Lung (tissue), 12 donors: ENCODE measurements around the gene UNC13B. TPM values are rescaled to one million over a fixed set of nuclear protein-coding genes. Genes with fewer than 3 reads are reported as not detected.

ENCODE experiments used
- ATAC-seq: fragments of 200-7000 bp; cut with Tn5 transposase; one replicate; pipeline ENCODE4 v1.9.1; 2020; ENCODE audit warnings: moderate number of reproducible peaks; ENCODE audit not compliant: insufficient read depth, low FRiP score
- DNase-seq, 3 donors: peaks; one replicate each; pipeline ENCODE4 v3.0.0-alpha.2; 2013 to 2017
- H3K27ac ChIP-seq, 2 donors: one replicate each; pipeline ENCODE4 v1.5.1; 2013; ENCODE audit warnings: mild to moderate bottlenecking in 2 of 2, moderate library complexity in 2 of 2, control low read depth in 1 of 2, inconsistent platforms in 1 of 2, low read depth in 1 of 2, low read length in 1 of 2
- H3K27me3 ChIP-seq, 3 donors: one replicate each; pipeline ENCODE4 v1.5.1; 2013; ENCODE audit warnings: low read length in 2 of 3; ENCODE audit not compliant: control insufficient read depth in 3 of 3, insufficient read depth in 3 of 3
- H3K36me3 ChIP-seq, 4 donors: one replicate each; pipeline ENCODE4 v1.5.1; 2013; ENCODE audit warnings: low read length in 4 of 4, mild to moderate bottlenecking in 1 of 4, moderate library complexity in 1 of 4; ENCODE audit not compliant: control insufficient read depth in 4 of 4, insufficient read depth in 4 of 4
- H3K4me1 ChIP-seq, 5 donors: one replicate each; pipeline ENCODE4 v1.5.1; 2013; ENCODE audit warnings: low read length in 5 of 5, mild to moderate bottlenecking in 2 of 5, moderate library complexity in 1 of 5; ENCODE audit not compliant: control insufficient read depth in 5 of 5, insufficient read depth in 5 of 5
- H3K4me3 ChIP-seq: one replicate; pipeline ENCODE4 v1.5.1; 2013; ENCODE audit warnings: mild to moderate bottlenecking, control low read depth, moderate library complexity
- H3K9ac ChIP-seq, 2 donors: one replicate each; pipeline ENCODE4 v1.5.1; 2013; ENCODE audit warnings: low read length in 2 of 2, control low read depth in 1 of 2; ENCODE audit not compliant: insufficient read depth in 1 of 2
- H3K9me3 ChIP-seq, 4 donors: one replicate each; pipeline ENCODE4 v1.5.1; 2013; ENCODE audit warnings: low read length in 3 of 4, mild to moderate bottlenecking in 1 of 4, moderate library complexity in 1 of 4; ENCODE audit not compliant: control insufficient read depth in 4 of 4, insufficient read depth in 3 of 4
- WGBS, 2 donors: extraction: QIAGEN DNeasy Blood & Tissue Kit; methylation state at CpG; one replicate each; pipeline ENCODE4 v1.1.7; 2013; 5-methylcytosine and 5-hydroxymethylcytosine counted together
- polyA plus RNA-seq, 2 donors: library from polyadenylated mRNA; stranded (reverse); fragments of 200-250 nt; gene quantifications; one replicate each; pipeline ENCODE4 v1.2.1, GENCODE V29; 2013
- total RNA-seq, 2 donors: library from RNA; depleted of rRNA in 1 of 2; stranded (reverse); fragments of >200 nt in 1 of 2; gene quantifications; one replicate each; pipeline ENCODE4 v1.2.1, GENCODE V29; 2014 to 2021
- TF ChIP-seq, protein P1 (sequence below): IDR thresholded peaks from 2 replicates; pipeline ENCODE4 v1.5.1; 2012; ENCODE audit warnings: mild to moderate bottlenecking; ENCODE audit errors: control extremely low read depth, extremely low read depth
- donor health status: control.
- donor health status: control.
- donor health status: Bipolar disorder and iron deficiency.
- donor health status: healthy.
- donor health status: DM: yes; HTN: yes; CAD: no.

The UNC13B gene
- total and polyA plus RNA-seq, 4 donors, result 25.8 to 102 (median 64.4) TPM

- no peaks in the 10 kb centered on the region for H3K27me3 ChIP-seq
- no peak overlapping the region for H3K4me3 ChIP-seq
- DNase-seq (no peak), ATAC-seq (no peak)
- peaks cover 0 to 19% (median 7%) of the 10 kb centered on the region in 5 donors for H3K4me1 ChIP-seq
- peaks cover 0 to 16% (median 0%) of the 10 kb centered on the region in 4 donors for H3K36me3 ChIP-seq
- TF ChIP-seq, protein P1, sequence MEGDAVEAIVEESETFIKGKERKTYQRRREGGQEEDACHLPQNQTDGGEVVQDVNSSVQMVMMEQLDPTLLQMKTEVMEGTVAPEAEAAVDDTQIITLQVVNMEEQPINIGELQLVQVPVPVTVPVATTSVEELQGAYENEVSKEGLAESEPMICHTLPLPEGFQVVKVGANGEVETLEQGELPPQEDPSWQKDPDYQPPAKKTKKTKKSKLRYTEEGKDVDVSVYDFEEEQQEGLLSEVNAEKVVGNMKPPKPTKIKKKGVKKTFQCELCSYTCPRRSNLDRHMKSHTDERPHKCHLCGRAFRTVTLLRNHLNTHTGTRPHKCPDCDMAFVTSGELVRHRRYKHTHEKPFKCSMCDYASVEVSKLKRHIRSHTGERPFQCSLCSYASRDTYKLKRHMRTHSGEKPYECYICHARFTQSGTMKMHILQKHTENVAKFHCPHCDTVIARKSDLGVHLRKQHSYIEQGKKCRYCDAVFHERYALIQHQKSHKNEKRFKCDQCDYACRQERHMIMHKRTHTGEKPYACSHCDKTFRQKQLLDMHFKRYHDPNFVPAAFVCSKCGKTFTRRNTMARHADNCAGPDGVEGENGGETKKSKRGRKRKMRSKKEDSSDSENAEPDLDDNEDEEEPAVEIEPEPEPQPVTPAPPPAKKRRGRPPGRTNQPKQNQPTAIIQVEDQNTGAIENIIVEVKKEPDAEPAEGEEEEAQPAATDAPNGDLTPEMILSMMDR, result no peak
- no peak overlapping the region for H3K9ac ChIP-seq
- 82 to 86% methylated on average over 1 of the region's 1 CpG for WGBS, 2 donors
- no peaks in the 10 kb centered on the region for H3K9me3 ChIP-seq
- H3K27ac ChIP-seq, result peak overlapping the region in 1 of 2 donors; percentile 37
Measured at GRCh38 chr9:35350212-35350611, 188.4 kb downstream of the UNC13B start.

GRCh38 chr9:35350827-35351549 is 189.2 kb downstream of the UNC13B start:
- DNase-seq, result peak in 2 of 3 donors; percentile 16 to 31
- H3K4me3 ChIP-seq, result no peak overlapping the region
- no peaks in the 10 kb centered on the region for H3K9me3 ChIP-seq
- ATAC-seq, result peak; percentile 37
- H3K27me3 ChIP-seq, result no peaks in the 10 kb centered on the region
- peaks cover 0 to 16% (median 0%) of the 10 kb centered on the region in 4 donors for H3K36me3 ChIP-seq
- H3K9ac ChIP-seq, result no peak overlapping the region
- no peak overlapping the region for H3K27ac ChIP-seq
- TF ChIP-seq, protein P1, result no peak
- WGBS, 2 donors, result 73 to 90% methylated on average over 3 of the region's 3 CpGs
- H3K4me1 ChIP-seq, result peaks cover 0 to 18% (median 7%) of the 10 kb centered on the region in 5 donors

DNA sequence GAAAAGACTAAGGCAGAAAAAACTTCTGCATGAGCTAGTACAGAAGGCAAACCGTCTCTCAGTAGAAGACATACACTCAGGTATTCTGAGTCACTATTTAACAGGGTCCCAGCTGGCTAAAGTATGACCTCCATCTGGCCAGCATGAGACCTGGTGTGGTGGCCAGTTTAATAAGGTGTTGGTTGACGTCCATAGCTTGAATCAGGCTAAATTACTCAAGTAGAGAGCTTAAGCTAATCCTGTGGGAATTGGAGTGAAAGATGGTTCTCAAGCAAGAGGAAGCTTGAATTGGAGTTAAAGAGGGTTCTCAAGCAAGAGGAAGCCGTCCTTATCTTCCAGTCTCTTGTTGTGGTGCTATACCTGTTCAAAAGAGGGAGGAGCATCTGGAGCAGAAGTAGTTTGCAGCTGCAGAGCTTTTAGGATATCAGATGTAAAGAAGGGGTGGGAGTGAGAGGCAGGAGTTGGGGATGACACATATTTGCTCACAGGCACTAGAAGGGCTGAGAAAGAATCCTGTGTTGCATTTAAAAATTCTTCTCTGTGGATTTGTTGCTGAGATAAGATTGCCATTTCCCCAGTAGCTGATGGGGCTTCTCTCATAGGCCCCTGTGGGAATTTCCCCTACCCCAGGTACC is 192.0 kb downstream of the UNC13B start:
- no peak for ATAC-seq
- peaks cover 0 to 15% (median 7%) of the 10 kb centered on the region in 5 donors for H3K4me1 ChIP-seq
- DNase-seq, result no peak
- WGBS, 2 donors, result 74 to 80% methylated on average over 3 of the region's 3 CpGs
- H3K27me3 ChIP-seq, result no peaks in the 10 kb centered on the region
- H3K9me3 ChIP-seq, result no peaks in the 10 kb centered on the region
- no peak overlapping the region for H3K9ac ChIP-seq
- H3K27ac ChIP-seq, result no peak overlapping the region
- peaks cover 0 to 14% (median 1%) of the 10 kb centered on the region in 4 donors for H3K36me3 ChIP-seq
- H3K4me3 ChIP-seq, result no peak overlapping the region
- TF ChIP-seq, protein P1, result no peak
